Measurements from ENCODE around the gene ANKHD1.

- TF ChIP-seq CTCF (conservative IDR thresholded peaks at IDR 0.05) (no peak), EZH2 (IDR thresholded peaks at IDR 0.05; ENCODE audit: low read depth) (no peak)
Measured at GRCh38 chr5:140399979-140400729, 1.5 kb upstream of the ANKHD1 start.
